Left kidney (tissue), 2 donors: ENCODE data around the gene XCR1. TPM values are rescaled to one million over a fixed set of nuclear protein-coding genes. Genes with fewer than 3 reads are reported as not detected.
"Not testable (repeated sequence)": the region's sequence is repeated elsewhere in the genome, so short reads cannot be mapped to it uniquely, and the experiment has no call there.

Experiments used
- DNase-seq: peaks from one replicate; pipeline ENCODE4 v3.0.0-alpha.2; 2013
- polyA plus RNA-seq: library from polyadenylated mRNA; unstranded; fragments of 120-200 nt; gene quantifications from one replicate; pipeline ENCODE4 v1.2.1, GENCODE V29; 2013; ENCODE audit not compliant: insufficient read length

The XCR1 gene
- polyA plus RNA-seq, 1 donor: 0.15 TPM

- not testable (repeated sequence) for DNase-seq
Observed at GRCh38 chr3:46046231-46046630, 18.9 kb upstream of the XCR1 start.

- DNase-seq: no peak
Observed at GRCh38 chr3:46038916-46039315, 11.6 kb upstream of the XCR1 start.

- not testable (repeated sequence) for DNase-seq
Observed at GRCh38 chr3:46038071-46038470, 10.8 kb upstream of the XCR1 start.

- DNase-seq: no peak
Observed at GRCh38 chr3:46036191-46036590, 8.9 kb upstream of the XCR1 start.

GRCh38 chr3:46031747-46032146 lies 4.5 kb upstream of the XCR1 start:
- DNase-seq: no peak

- DNase-seq: no peak
Observed at GRCh38 chr3:46031269-46031668, 4.0 kb upstream of the XCR1 start.

- no peak for DNase-seq
Observed at GRCh38 chr3:46030626-46031025, 3.3 kb upstream of the XCR1 start.

GRCh38 chr3:46029953-46030543 lies 2.8 kb upstream of the XCR1 start:
- no peak for DNase-seq

GRCh38 chr3:46027736-46028397 lies 584 bp upstream of the XCR1 start:
- DNase-seq: no peak

- no peak for DNase-seq
Observed at GRCh38 chr3:46025139-46025538, 2.1 kb downstream of the XCR1 start.

- no peak for DNase-seq
Observed at GRCh38 chr3:46024131-46024530, 3.2 kb downstream of the XCR1 start.

GRCh38 chr3:46022909-46023785 lies 4.1 kb downstream of the XCR1 start:
- no peak for DNase-seq

- no peak for DNase-seq
Observed at GRCh38 chr3:46021516-46021915, 5.8 kb downstream of the XCR1 start.

GRCh38 chr3:46020766-46021510 lies 6.3 kb downstream of the XCR1 start:
- DNase-seq: no peak

GRCh38 chr3:46019707-46020106 lies 7.6 kb downstream of the XCR1 start:
- DNase-seq: no peak

- DNase-seq: no peak
Observed at GRCh38 chr3:46017720-46018119, 9.6 kb downstream of the XCR1 start.

- no peak for DNase-seq
Observed at GRCh38 chr3:46013316-46014094, 13.8 kb downstream of the XCR1 start.

- DNase-seq: no peak
Observed at GRCh38 chr3:46012246-46012645, 15.0 kb downstream of the XCR1 start.

GRCh38 chr3:46010519-46011113 lies 16.7 kb downstream of the XCR1 start:
- DNase-seq: no peak

- DNase-seq: no peak
Observed at GRCh38 chr3:46008058-46008457, 19.2 kb downstream of the XCR1 start.

GRCh38 chr3:46007280-46007679 lies 20.0 kb downstream of the XCR1 start:
- no peak for DNase-seq
